ENCODE data around the gene PANX1.
"Not testable (repeated sequence)": the region's sequence is repeated elsewhere in the genome, so short reads cannot be mapped to it uniquely, and the experiment has no call there.

Gene PANX1, protein sequence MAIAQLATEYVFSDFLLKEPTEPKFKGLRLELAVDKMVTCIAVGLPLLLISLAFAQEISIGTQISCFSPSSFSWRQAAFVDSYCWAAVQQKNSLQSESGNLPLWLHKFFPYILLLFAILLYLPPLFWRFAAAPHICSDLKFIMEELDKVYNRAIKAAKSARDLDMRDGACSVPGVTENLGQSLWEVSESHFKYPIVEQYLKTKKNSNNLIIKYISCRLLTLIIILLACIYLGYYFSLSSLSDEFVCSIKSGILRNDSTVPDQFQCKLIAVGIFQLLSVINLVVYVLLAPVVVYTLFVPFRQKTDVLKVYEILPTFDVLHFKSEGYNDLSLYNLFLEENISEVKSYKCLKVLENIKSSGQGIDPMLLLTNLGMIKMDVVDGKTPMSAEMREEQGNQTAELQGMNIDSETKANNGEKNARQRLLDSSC

DNA sequence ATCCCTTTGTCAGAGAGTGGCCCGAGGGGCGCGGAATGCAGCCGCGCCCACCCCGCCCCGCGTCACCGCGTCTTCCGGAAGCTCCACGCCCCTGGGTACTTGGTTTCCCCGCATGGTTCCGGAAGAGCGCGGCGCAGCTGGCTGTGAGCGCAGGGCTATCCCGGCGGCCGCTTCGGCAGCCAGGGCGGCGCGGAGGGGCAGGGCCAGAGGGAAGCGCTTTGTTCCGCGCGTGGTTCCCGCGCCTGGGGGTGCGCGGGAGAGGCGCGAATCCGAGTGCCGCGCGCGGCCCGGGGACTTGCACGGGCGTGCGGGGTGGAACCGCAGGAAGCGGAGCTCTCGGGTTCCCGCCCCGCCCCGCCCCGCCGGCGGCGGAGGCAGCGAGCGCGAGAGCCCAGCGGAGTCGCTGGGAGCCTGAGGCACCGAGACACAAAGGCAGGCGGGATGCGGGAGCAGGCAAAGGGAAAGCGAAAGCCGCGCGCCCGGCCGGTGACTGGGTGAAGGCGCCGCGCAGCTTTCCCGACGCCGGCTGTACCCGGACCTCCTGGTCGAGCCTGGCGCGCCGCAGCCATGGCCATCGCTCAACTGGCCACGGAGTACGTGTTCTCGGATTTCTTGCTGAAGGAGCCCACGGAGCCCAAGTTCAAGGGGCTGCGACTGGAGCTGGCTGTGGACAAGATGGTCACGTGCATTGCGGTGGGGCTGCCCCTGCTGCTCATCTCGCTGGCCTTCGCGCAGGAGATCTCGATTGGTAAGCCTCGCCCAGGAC lies at the start of gene PANX1:
PANX1 (plus strand) TSS at position 96 of the 766 bp plus-strand sequence; CDS start at position 568, 472 bp downstream.
- no peak for DNase-seq

DNA sequence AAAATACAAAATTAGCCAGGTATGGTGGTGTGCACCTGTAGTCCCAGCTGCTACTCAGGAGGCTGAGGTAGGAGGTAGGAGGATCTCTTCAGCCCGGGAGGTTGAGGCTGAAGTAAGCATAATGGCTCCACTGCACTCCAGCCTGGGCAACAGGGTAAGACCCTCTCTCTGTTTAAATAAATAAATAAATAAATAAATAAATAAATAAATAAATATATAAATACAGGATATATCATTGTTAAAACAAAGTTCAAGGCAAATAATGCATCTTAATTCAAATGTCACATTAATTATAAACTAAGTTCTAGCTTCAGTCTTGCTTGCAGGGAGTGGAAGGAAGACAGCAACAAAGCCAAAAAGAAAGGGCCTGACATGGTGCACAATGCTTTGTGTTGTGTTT lies 44.5 kb upstream of the PANX1 start:
- no peak for DNase-seq

DNA sequence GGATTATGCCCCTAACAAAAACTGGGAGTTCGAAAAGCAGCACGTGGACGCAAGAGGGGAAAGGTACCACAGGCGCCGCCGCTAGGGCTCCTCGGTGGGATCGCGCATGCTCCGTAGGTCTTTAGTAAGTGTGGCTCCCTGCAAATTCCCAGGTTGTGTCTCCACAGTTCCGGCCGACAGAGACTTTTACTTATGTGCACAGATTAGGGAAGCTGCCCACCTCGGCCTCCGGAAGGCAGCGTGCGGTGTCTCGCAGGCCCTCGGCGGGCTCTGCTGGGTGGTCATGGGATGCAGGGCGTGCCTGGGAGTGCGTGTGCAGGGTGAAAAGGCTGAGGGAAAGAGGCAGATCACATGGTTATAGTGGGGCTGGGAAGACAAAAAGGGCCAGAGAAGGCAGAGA lies 39.7 kb upstream of the PANX1 start:
- DNase-seq = no peak

DNA sequence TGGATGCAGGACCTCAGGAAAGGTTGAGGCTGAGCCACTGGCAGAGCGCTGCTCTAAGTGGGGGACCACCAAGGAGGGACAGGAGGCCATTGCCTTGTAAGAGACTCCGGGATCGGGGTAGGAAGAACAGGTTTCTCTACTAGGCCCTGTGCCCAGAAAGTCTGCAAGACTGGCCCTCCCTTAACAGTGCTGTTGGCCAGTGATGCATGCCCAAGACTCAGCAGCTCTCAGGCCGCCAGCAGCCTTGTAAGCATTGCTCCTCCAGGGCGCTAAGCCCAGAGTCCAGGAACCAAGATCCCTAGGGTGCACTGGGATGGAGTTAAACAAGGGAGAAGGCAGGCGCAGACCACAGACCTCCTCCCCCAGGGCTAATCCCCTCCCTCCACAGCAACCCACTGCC lies 39.3 kb upstream of the PANX1 start:
- no peak for DNase-seq

DNA sequence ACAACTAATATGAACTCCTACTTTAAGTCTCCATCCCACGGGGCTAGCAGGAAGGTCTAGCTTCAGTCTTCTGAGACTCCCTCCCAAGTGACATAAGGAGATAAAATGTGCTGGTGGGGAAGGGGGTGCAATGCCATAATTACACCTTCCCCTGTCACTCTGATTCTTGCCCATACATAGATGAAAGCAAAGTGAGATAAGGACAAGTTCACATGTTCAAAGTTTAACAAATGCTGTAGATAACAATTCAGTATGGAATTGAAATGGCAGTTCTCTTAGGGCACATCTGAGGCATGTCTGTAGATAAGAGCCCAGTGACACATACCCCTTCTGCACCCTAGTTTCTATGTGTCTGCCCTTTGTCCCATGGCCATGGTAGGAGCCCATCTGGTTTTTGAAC lies 38.2 kb upstream of the PANX1 start:
- DNase-seq = no peak

DNA sequence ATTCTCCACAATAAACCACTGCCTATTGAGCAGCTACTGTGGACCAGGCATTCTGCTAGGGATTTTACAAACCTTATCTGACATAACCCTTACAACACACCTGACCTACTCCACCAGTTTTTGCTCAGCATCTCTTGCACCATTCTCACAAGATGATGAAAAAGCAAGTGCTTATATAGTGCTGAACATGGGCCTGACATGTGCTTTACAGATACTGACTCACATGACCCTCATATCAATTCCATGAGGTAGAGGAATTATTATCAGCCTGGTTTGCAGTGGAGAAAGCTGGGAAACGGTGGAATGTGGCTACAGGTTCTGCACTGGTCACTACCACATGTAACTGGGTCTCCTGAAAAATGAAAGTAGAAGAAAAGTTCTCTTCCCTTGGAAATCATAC lies 37.5 kb upstream of the PANX1 start:
- DNase-seq = no peak

DNA sequence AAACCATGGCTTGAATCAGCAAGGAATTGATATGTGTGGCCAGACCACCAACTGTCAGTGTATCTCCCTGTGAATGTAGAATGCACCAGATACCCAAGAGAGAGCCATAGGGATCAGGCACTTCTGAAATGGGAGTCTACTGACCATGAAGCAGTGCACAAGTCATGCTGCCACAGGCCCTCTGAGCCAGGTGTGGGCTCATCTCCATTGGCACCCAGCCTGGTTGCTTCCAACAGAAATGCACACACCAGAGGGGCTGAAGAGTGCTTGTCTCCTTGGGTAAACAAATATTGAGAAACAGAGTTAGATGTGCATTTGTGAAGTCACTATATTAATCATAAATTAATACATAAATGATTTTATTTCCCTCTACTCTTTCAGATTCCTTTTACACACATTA lies 28.4 kb upstream of the PANX1 start:
- no peak for DNase-seq

DNA sequence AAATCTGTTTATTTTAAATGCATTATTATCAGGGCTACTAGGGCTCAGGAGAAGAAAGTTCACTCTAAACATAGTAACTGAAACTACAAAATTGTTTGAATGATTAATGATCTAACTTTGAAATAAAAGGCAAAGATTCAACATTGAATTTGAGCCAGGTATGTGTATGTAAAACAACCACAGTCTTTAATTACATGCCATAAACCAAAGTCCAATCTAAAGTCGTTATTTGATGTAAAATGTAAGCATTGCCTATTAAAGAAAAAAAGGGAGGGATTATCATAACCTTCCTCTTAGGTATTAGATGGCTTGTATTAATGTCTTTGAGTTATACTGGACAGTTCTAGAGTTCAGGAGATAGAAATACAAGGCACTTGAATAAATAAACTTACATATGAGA lies 25.2 kb upstream of the PANX1 start:
- no peak for DNase-seq

DNA sequence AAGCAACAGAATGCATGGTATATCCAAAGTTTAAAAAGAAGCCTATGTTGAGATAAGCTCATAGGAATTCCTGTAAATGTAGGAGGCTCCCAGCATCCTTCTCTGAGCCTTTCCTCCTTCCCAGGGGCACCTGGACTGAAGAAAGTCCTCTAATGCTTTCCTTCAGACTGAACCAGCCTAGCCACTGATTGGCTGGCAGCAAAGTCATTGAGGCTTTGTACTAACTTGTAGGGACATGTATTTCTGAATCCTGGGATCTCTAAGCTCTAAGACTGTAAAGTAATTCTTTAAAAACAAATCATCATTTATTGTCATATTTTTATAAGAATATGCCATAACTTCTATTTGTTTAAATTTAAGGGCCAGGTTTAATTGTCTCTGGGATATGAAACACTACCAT lies 23.9 kb upstream of the PANX1 start:
- no peak for DNase-seq

DNA sequence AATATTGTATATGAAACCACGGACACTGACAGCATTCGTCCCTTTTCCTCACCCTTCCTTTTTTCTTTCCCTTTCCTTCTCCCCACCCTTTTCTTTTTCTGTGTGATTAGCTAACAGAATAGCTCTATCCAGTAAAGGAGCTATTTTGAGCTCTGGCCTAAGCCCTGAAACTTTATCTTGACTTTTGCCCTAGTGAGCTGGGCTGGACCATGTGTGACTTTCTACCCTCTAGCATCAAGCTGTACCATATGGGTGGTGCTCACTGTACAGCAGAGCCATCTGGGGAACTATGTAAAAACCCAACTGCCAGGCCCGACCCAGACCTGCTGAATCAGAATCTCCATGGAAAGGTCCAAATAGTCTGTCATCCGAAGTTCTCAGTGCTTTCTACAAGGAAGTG lies 21.9 kb upstream of the PANX1 start:
- DNase-seq = no peak

DNA sequence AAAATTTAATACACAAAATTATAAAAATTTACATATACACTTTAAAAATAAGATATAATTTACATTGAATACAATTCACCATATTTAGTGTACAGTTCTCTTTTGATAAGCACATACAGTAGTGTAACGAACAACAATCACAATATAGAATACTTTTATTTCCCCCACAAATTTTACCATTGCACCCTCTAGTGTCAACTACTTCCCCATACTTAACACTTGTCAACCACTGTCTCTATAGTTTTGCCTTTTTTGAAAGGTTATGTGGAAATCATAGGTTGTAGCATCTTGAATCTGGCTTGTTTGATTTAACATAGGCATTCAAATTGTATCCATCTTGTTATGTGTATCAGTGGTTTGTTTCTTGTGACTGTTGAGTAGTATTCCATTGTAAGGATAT lies 21.3 kb upstream of the PANX1 start:
- no peak for DNase-seq

DNA sequence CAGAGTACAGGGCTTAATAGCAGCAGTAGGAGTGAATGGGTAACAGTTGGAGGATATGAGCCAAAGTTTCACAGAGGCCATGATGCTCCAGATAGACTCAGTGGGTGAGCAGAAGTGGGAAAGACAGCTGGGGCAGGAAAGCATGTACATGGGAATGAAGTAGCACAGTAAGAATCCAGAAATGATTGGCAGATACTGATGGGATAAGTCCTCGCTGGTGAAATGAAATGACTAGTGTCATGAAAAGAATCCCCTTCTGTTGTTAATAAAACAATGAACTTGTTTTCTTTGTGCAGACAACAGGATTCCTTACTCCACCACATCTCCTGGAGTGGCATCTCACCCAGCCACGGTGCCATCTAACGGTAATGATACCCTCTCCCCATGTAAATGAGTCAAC lies 17.4 kb upstream of the PANX1 start:
- no peak for DNase-seq

DNA sequence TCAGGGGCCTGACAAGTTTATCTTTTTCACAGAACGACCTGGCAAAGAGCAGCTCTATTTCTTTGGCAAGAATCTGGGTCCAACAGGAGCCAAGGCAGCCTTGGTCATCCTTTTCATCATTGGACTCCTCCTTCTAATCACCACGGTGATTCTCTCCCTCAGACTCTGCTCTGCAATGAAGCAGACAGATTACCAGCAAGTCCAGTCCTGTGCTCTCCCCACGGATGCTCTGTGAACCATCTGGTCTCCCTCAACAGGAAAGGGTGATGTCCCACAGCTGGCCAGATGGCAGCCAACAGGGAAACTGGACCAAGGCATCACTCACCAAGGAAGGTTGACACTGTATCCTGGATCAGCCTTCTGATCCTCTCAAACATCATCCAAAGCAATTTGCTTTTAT lies 17.0 kb upstream of the PANX1 start:
- DNase-seq = no peak

DNA sequence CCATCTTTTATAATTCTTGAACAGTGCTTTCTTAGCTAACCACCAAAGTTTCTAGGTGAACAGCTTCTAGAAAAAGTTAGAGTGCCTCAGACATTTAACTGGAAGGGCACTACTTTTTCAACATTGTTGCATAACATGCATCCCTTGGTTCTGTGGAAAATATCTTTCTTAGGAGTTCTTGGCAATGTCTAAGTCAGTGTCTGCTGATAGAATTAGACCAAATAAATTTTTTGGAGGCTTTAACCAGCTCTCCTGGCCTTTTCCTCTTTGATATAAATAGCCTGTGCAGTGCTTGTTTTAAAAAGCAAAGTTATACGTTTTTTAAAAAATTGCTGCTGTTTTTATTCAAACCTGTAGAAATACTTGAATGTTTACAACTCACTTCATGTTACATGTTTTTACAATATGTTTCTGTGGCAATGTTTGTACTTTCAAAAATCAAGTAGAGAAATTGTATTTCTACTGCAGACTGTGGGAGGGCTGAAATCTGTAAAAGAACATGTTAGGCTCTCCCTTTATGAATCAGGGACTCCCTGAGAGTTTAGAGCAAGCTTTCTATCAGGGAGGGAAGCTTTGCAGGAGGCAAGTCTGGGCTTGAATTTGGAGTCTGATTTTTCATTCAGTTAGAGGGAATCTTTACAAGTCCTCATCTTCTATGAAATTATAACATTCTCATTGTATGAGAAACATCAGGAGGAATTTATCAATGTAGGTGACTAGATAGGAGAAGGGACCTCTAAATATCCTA lies 16.3 kb upstream of the PANX1 start:
- no peak for DNase-seq

DNA sequence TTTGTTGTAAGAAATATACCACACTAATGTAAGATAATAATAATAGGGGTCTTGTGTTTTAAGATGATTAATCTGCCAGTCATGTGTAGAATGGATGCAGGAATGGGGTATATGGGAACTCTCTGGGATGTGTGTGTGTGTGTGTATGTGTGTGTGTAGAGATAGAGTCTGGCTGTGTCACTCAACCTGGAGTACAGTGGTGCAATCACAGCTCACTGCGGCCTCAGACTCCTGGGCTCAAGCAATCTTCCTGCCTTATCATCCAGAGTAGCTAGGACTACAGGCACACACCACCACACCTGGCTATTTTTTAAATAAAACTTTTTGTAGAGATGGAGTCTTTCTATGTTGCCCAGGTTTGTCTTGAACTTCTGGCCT lies 11.5 kb upstream of the PANX1 start:
- no peak for DNase-seq

DNA sequence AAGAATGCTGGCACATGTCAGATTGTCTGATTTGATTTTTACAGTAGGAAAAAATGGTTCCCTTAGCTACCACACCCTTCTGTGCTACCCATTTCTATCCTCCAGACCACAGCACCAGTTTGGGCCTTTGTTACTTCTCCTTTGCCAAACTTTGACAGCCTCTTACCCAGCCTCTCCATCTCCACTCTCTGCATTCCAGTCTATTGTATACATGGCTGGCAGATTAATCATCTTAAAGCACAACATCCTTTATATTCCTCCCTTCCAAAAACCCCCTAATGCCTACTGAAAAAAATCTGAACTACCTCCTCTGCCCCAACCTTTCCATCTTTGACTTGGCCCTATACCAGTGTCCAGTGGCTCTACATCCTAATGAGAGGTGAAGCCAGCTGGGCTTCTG lies 10.8 kb upstream of the PANX1 start:
- DNase-seq = no peak

DNA sequence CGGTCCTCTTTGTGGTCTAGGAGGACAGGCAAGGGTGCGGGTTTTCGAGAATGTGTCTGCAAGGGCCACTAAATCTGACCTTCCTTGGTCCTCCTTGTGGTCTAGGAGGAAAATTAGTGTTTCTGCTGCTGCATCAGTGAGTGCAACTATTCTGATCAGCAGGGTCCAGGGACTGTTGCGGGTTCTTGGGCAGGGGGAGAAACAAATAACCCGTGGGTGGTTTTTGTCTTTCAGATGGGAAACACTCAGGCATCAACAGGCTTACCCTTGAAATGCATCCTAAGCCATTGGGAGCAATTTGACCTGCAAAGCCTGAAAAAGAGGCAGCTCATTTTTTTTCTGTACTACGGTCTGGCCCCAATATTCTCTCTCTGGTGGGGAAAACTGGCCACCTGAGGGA lies 9.0 kb upstream of the PANX1 start:
- not testable (repeated sequence) for DNase-seq

DNA sequence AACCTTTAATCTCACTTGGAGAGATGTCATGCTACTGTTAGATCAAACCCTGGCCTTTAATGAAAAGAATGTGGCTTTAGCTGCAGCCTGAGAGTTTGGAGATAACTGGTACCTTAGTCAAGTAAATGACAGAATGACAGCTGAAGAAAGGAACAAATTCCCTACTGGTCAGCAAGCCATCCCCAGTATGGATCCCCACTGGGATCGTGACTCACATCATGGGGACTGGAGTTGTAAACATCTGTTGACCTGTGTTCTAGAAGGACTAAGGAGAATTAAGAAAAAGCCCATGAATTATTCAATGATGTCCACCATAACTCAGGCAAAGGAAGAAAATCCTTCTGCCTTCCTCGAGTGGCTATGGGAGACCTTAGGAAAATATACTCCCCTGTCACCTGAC lies 8.1 kb upstream of the PANX1 start:
- DNase-seq = not testable (repeated sequence)

DNA sequence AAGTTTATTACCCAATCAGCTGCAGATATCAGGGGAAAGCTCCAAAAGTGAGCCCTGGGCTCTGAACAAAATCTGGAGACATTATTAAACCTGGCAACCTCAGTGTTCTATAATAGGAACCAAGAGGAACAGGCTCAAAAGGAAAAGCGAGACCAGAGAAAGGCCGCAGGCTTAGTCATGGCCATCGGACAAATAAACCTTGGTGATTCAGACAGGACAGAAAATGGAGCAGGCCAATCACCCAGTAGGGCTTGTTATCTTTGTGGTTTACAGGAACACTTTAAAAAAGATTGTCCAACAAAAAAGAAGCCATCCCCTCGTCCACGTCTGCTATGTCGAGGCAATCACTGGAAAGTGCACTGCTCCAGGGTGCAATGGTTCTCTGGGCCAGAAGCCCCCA lies 7.7 kb upstream of the PANX1 start:
- DNase-seq = no peak

DNA sequence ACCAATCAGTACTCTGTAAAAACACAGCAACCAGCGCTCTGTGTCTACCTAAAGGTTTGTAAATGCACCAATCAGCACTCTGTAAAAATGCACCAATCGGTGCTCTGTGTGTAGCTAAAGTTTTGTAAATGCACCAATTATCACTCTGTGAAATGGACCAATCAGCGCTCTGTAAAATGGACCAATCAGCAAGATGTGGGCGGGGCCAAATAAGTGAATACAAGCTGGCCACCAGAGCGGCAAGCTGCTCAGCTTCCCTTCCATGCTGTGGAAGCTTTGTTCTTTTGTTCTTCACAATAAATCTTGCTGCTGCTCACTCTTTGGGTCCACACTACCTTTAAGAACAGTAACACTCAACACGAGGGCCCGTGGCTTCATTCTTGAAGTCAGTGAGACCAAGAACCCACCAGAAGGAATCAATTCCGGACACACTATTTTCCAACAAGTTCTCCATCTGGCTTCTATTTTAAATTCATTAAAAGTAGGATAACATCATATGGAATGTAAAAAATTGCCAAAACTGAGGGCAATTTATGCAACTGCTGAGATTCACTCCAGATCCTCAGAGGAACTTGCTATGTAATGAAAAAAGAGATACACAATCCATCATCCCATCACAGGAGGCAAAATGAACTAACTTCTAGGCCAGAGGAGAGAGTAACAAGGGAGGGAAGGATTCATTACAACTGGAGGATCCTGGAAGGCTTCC lies 3.1 kb upstream of the PANX1 start:
- DNase-seq = no peak

DNA sequence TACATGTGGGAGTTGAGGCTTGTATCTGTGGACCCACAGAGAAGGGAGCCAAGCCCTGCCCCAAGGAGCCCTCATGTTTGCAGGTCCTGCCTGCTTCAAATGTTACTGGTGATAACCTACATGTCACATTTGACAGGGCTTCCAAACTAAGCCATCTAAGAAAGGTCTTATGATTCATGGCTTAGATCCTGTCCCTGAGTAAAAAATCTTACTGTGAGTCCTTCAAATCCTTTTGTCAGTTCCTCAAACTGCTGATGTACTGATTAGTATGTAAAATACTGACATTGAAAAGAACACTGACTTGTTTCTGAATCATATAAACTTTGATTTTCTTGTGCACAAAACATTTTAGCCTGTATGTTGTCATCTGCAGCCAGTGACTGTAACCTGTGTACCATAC lies 1.0 kb upstream of the PANX1 start:
- DNase-seq = no peak

DNA sequence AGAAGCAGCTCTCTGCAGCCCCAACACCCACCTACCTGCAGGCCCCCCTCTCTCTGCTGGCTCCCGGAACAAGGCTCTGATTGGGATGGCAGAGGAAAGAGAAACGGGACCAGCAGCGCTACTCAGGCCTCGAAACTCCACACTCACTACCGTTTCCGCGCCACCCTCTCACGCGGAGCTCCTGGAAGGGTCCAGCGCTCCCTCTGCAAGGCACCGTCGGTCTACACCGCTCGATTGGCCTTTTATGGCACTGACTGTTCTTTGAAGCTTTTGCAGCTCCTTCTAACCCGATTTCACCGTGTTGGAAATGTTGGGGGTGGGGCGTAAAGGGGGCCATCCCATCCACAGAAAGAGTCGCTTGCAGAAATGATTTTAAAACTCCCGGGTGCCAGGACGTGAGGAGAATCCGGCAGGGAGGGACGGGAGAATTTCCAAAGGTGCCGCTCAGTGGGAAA lies 323 bp upstream of the PANX1 start:
- DNase-seq = no peak

Measured in SIG-M5 (cell line).